ENCODE measurements around the gene AGMO.

DNA sequence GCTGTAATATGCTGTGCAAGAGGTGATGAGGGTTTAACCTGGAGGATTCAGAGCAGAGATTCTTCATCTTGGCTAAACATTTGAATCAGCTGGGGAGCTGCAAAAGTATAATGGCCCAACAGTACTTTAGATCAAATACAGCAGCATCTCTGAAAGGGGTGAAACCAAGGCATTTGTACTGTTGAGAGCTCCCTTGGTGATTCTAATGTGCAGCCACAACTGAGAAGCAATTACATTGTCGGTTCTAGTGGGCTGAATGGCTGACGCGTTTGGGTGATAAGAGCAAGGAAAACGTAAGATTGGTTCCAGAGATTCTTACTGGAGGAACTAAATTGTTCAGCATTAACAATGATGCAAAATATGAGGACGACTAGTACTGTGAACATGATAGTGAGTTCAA, 269.7 kb downstream of the AGMO start:
- TF ChIP-seq EZH2 (IDR thresholded peaks at IDR 0.05; ENCODE audit: borderline replicate concordance, insufficient read depth, low read depth, low read length, poor library complexity, severe bottlenecking) (no peak), CTCF (IDR thresholded peaks at IDR 0.05) (no peak)

Data from B cell (primary cell).